ENCODE measurements around the gene DVL2. TPM values are rescaled to one million over a fixed set of nuclear protein-coding genes. Genes with fewer than 3 reads are reported as not detected.
"Not testable (repeated sequence)": the region's sequence is repeated elsewhere in the genome, so short reads cannot be mapped to it uniquely, and the experiment has no call there.

The DVL2 gene
- total RNA-seq, 1 donor from 2014 or later, result 47.5 TPM

DNA sequence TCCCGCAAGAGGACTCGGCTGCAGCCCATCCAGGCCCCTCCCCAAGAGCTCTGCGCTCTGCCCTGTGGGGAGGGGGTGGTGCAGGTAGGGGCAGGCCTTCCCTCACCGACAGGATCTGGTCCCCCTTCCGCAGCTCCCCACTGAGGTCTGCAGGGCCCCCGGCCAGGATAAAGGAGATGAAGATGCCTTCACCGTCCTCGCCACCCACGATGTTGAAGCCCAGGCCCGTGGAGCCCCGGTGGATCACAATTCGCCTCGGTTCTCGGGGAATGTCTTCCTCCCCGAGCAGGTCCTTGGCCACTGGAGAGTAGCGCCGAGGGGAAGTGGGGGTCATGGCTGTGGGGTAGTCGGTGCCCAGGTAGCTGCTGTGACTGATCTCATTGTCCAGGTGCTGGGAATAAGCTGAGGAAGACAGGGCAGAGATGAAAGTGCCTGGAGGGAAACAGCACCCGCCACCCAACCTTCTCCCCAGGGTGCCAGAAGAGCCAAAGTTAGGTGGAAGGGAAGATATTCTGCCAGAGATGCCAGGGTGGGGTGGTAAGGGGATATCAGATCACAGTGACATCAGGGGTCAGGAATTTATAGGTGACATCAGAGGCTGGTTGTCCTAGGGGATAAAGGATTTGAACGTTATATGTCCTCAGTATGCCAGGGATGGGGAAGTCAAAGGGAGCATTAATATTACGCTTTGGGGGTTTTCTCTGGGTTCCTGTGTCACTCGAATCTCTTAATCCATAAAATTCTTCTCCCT, 37.5 kb downstream of the DVL2 start:
- no peak for DNase-seq

DNA sequence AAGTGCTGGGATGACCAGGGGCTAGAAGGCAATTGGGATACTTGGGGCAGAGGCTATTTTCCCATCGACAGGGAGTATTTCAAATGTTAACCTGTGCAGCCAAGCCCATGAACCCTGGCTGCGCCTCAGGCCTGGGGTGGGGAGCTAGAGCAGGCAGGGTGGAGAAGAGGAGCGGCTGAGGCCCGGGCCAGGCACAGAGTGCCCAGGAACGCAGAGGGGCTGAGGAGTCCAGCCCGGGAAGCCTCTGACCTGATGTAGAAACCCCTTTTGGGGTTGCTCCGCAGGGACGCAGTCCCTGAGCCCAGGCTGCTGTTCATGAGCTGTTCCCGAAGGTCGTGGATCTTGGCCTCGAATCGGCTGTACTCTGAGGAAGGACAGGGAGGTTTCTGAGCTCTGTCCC, 38.3 kb downstream of the DVL2 start:
- DNase-seq, result no peak

GRCh38 chr17:7192271-7192937, 41.9 kb downstream of the DVL2 start:
- DNase-seq, result no peak

GRCh38 chr17:7191571-7192270, 42.6 kb downstream of the DVL2 start:
- no peak for DNase-seq

DNA sequence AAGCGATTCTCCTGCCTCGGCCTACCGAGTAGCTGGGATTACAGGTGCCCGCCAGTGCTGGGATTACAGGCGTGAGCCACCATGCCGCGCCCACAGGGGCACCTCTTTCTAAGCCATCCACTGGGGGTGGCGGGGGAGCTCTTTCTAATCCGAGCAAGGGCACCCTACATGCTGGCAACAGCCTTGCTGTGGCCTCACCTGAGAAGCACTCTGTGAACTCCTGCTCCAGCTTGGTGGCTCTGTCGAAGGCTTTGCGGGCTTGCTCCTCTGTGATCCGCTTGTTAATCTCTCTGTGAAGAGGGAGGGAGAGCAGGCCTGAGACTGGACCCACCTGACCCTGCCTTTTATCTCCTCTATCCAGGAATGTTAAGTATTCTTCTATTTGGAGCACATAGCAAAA, 43.2 kb downstream of the DVL2 start:
- no peak for DNase-seq

DNA sequence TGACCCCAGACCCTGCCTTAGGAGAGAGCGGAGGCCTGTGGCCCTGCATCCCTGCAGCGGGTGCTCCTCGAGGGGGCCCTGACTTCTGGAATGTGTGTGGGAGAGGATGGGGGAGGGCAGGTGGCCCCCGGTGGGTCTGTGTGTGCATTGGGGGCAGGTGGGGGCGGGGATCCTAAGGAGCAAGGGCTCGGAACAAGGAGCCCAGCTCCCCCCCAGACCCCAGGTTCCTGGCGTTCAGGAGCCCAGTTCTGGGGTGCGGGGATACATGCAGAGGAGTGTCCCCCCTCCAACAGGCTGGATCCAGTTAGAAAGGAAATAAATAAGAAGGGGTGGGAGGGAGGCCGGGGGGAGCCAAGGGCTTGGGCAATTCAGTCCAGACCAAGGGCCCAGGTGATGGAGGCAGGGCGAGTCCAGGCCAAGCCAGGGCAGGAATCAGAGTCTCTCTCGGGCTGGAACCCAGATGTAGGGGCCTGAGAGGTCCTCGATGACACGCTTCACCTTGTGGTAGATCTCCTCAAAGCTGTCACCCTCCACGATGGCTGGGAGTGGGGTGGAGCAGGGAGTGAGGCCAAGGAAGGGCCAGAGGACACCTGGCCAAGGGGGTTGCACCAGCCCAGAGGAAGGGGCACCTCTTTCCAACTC, 43.9 kb downstream of the DVL2 start:
- DNase-seq, result no peak

DNA sequence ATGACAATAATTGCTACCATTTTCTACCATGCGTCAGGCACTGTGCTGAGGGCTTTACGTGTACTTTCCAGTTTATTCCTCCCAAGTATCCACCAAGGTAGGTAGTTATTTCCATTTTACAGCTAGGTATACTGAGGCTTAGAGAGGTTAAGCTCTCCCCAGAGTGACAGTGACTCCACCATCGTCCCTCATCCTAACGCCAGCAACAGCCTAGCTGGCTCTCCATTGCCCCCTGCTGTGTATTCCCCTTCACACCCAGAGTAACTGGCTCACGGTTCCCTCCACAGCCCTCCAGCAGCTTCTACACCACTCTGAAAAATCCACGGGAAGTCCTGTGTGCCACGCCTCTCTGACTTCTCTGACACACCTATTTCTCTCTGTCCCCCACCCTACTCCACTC, 48.1 kb downstream of the DVL2 start:
- no peak for DNase-seq

DNA sequence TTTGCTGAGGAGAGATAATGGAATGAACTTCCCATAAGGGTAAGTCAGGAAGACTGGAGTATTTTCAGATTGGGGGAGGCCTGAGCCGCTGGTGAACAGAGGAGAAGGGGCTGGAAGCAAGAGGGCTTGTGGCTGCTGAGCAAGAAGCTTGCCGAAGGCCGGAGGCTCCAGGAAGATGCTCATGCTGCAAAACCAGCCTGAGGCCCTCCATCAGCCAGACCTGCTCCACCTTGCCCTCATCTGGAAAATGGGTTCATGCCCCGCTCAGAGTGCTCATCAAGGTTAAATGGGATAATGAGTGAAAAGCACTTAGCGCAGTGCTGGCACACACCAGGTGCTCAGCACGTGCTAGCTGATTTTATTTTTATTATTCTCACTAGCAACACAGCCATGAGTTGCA, 49.7 kb downstream of the DVL2 start:
- no peak for DNase-seq

DNA sequence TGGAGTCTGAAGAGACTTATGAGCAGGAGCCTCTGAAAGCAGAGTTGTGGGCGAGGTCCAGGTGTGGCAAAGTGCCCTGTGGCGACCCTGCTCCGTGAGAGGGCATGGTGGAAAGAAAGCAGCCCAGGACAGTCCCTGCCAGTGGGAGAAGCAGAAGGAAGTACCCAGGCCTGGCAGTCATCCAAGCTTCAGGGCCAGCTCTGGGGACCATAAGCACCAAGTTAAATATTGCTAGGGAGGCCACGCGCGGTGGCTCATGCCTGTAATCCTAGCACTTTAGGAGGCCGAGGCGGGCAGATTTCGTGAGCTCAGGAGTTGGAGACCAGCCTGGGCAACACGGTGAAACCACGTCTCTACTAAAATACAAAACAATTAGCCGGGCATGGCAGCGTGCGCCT, 50.2 kb downstream of the DVL2 start:
- DNase-seq, result no peak

- DNase-seq, result no peak
Measured at GRCh38 chr17:7183433-7184090, 50.8 kb downstream of the DVL2 start.

DNA sequence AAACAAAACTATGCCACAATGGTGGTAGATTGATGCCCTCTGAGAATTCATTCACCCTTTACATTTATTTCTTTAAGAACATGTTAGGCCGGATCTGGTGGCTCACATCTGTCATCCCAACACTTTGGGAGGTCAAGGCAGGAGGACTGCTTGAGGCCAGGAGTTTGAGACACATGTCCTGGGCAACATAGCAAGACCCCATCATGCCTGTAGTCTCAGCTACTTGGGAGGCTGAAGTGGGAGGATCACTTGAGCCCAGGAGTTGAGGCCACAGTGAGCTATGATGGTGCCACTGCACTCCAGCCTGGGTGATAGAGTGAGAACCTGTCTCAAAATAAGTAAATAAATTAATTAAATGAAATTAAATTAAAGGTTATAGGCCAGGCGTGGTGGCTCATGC, 52.2 kb downstream of the DVL2 start:
- not testable (repeated sequence) for DNase-seq

- DNase-seq, result no peak
Measured at GRCh38 chr17:7179317-7180254, 54.7 kb downstream of the DVL2 start, which contains the start of gene ASGR1. TSS of gene ASGR1 (minus strand) at chr17:7179370. CDS start at chr17:7178563, 807 bp downstream.

GRCh38 chr17:7178973-7179316, 55.4 kb downstream of the DVL2 start:
- no peak for DNase-seq

- DNase-seq, result no peak
Measured at GRCh38 chr17:7177954-7178477, 56.3 kb downstream of the DVL2 start.

GRCh38 chr17:7177191-7177953, 56.9 kb downstream of the DVL2 start:
- peak; percentile 78 for DNase-seq

- DNase-seq, result no peak
Measured at GRCh38 chr17:7176841-7177190, 57.5 kb downstream of the DVL2 start.

- DNase-seq, result no peak
Measured at GRCh38 chr17:7176107-7176840, 58.0 kb downstream of the DVL2 start.
